NCI-H146 (cell line): ENCODE data around the gene AOX1.
"Not testable (repeated sequence)": the region's sequence is repeated elsewhere in the genome, so short reads cannot be mapped to it uniquely, and the experiment has no call there.

ENCODE experiments used
- DNase-seq: peaks from one replicate; lab custom pipeline; 2025; lab: John Stamatoyannopoulos, UW

Gene AOX1

DNA sequence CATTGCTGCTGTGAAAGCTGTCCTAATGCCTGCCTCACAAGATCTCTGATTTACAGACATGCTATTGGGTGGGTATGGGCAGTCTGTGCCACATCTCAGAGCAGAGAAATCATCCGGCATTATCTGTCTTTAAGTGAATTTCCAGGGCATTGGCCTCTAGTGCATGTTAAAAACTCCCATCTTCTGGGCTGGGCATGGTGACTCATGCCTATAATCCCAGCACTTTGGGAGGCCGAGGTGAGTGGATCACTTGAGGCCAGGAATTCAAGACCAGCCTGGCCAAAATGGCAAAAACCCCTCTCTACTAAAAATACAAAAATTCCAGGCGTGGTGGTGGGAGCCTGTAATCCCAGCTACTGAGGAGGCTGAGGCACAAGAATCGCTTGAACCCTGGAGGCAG is 42.6 kb downstream of the AOX1 start:
- not testable (repeated sequence) for DNase-seq

DNA sequence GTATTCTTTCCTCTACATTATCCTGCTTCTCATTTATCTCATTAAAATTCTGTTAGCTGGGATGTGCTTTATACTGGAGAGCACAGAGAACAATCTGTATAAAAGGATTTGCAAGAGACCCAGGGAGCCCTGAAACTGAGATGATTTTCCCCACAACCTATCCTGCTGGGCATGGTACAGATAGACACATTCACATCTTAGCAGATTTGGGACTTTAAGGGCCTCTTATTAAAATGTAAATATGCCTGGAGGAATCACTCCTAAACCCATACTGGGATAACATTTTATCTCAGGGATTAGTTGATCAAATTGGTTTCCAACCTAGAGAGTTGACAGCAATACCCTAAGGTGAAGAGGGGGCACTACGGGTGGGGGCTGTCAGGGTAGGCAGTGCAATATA is 45.5 kb downstream of the AOX1 start:
- DNase-seq = no peak

DNA sequence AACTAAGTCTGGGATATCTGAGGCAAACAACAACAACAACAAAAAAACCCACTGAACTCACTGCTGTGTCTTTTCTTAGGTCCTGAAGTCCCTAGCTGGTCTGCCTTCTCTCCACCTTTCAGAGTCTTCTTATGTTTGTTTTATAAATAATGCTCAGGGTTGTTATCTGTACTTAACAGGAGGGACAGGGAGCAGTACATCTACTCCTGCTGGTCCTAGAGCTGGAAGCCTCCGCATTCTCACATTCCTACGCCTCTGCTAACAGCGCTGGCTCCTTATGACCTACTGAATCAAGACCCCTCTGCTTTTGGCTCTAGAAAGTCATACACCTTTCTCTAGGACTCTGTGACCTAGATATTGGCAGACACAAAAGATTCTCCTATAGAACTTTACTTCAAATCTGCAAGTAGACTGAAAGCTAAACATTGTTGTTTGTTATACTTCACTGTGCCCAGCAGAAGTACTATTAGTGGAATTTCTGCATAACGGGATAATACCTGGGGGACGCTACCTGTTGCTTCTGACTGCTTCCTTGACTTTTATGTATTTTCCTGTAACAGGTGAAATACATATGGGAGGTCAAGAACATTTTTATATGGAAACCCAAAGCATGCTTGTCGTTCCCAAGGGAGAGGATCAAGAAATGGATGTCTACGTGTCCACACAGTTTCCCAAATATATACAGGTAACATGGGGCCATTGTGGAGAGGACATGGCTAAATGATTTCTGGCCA is 48.6 kb downstream of the AOX1 start:
- DNase-seq = no peak

DNA sequence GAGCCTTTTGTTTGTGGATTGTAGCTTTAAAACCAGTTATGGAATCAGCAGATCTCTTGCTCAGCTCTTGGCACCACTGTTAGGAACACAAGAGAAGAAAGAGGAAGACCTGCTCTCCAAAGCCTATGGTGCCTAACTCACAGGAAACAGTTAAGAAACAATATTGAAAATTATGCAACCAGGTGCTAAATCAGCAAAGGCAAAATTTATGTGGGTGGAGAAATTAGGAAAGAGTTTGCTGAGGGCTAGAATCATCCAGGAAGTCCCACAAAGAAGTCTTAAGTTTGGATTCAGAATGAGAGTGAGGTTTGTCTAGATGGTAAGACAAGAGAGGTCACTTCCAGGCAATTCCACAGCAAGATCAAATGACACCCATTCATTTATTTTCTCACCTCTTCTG is 49.4 kb downstream of the AOX1 start:
- no peak for DNase-seq

DNA sequence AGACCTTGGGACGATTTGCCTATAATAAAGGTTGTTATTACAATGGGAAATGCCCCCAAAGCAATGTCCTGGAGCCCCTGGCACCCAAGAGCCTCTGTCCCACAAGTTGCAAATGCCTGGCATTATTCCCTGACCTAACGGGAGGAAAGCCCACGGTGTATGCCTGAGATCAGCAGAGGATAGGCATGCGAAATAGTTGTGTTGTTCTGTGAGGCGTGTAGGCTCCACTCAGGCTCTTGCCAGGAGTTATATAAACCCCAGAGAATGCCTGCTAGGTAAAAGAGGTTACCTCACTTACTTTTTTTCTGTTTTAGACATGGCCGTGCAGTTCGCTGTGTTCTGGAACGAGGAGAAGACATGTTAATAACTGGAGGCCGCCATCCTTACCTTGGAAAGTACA is 52.1 kb downstream of the AOX1 start:
- no peak for DNase-seq

DNA sequence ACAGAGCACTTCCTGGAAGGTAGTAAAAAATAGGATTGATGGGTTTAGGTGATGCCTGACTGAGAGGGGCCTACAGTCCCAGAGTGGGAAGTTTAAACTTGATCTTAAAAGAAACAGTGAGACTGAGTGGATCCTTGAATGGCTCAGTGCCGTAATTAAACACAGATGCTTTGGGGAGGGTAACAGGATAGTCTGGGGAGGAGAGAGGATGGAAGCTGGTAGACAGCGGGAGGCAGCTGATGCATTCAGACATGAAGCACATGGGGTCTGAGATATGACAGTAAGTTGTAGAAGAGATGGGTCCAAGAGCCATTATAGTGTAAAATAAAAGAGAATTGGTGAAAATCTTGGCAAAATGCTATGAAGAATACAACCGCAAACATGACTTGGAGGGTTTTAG is 54.4 kb downstream of the AOX1 start:
- no peak for DNase-seq

DNA sequence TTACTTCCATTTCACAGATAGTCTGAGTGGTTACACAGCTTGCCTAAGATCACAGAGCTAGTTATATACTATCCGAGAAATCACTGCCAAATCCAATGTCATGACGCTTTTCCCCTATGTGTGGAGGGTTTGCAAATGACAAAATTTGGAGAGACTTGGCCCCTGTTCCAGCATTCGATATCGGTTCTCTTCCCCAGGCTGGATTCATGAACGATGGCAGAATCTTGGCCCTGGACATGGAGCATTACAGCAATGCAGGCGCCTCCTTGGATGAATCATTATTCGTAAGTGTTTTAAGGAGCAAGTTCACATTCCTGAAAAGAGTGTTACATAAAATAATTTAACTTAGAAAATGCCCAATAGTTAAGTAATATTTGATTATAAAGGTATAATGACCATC is 55.1 kb downstream of the AOX1 start:
- DNase-seq = no peak

DNA sequence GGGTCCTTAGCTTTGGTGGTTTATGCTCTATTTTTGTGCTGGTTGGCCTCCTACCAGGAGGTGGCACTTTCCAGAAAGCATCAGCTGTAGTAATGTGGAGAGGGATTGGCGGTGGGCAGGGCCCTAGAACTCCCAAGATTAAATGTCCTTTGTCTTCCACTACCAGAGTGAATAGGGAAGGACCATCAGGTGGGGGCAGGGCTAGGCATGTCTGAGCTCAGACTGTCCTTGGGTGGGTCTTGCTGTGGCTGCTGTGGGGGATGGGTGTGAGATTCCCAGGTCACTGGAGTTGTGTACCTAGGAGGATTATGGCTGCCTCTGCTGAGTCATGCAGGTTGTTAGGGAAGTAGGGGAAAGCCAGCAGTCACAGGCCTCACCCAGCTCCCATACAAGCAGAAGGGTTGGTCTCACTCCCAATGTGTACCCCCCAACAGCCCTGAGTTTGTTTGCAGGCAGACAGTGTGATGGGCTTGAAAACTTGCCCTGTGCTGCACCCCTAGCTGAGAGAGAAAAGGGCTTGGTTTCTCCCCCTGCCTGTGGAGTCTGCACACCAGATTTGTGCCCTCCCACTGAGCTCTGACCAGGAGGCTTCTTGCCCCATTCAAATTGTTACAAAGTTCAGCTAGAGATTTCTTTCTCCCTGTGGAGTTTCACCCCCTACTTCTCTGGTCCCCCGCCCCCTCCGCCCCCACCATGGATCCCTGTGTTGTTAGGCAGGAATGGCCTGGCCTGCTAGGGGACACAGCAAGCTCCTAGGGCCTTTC is 62.9 kb downstream of the AOX1 start:
- not testable (repeated sequence) for DNase-seq

DNA sequence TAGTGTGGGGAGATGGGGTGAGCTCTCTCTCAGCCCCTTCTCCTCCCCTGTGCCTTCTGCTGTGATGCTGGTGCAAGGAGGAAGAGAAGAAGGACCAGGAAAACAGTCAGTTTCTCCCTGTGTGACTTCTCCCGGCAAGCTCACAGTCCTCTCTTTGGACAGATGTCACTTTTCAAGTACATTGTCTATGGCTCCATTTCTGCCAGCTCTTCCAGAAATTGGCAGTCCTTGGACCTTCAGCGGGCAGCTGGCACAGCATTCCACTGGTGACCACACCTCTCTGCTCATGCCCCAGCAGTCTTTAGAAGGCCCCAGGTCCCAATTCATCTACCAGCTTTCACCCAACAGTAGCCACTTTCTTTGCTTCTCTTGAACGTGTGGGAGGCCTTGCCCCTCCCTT is 63.9 kb downstream of the AOX1 start:
- DNase-seq = no peak

DNA sequence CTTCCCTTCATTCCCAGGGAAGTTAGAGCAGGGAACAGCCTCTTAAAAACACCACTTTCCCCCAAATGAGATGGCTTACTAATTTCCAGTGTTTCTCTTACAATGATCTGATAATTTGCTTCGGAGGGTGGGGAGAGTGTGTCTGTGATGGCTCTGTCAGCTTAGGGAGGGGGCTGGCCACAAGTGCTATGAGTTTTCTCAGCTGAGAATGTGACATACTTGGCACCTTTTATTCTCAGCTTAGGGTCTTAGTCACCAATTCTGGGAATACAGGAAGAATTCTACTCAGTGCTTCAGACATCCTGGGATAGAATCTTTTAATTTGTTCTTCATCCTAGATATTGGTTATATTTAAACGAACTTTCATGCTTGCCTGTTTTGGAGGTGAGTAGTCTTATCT is 64.4 kb downstream of the AOX1 start:
- DNase-seq = no peak

DNA sequence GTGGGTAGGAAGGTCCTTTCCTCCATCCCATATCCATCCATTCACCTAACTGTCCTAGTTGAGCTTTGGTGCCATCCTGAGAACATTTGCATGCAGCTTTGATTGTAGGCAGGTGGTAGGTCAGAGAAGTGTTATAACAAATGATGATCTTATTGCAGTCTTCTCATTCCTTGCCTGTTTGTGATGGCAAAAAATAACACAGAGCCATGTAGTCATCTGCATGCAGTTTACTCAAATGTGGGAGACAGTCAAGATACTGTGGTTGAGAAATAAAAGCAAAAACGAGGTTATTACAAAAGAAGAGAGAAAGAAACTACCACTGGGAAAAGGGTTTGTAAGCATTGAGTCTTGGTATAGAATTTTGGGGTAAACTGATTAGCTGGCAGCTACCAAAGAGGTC is 66.3 kb downstream of the AOX1 start:
- no peak for DNase-seq

DNA sequence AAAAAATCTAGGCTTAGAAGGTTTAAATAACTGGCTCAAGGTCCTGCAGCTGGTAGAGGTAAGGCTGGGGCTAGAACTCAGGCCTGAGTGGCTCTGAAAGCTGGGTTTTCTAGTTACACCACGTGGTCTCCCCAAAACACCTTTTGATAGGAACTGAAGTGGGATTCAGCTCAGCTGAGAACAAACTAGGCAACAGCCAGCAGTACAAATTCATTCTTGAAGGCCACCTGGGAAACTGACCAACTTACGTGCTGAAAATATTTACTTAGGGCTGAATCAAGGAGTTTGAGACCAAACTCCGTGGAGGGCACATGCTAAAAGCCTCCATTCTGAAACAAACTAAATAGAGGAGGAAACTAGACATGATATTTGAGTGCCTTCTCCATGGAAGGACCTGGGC is 67.2 kb downstream of the AOX1 start:
- DNase-seq = no peak

DNA sequence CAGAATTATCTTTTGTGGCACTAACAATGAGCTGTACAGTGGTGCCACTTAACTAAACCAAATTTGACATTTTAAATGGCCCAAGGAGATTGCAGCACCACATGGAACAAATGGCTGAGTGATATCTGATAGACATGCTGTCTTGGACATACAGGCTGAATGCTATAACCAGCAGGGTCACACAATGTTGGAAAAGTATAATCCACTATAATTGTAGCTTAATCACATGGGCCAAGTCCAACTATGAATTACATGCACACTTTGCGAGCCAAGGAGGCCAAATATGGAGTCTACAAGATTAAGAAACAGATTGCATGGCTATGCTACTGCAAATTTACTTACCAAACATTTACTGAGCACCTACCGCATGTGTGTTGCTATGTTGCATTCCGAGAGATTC is 69.0 kb downstream of the AOX1 start:
- no peak for DNase-seq

DNA sequence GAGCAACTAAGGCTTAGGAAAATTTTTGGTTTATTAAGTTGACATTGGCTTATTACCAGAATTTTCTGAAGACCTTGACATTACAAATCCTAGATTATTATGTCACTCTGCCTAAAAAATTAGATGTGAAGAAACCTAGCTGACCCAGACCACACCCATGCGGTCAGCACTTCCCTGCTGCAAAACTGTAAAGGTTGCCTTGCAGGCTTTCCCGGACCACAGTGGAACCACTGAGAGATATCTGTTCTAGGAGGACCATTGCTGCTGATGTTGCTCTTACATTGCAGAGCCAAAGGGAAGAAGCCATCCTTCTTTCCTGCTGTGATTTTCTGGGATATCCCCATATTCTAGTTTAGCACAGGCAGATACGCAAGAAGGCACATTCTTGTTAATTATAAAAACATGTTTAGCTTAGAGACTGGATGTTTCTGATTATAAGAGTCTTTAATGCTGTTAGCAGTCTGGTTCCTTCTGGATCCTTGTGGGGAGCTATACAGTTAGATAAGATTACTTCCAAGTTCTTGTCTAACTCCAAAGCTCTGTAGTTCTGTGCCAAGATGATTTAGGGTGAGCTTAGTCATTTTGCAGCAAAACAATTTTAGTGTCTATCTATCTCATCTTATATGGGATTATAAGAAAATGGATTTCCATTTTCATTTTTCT is 70.2 kb downstream of the AOX1 start:
- no peak for DNase-seq

DNA sequence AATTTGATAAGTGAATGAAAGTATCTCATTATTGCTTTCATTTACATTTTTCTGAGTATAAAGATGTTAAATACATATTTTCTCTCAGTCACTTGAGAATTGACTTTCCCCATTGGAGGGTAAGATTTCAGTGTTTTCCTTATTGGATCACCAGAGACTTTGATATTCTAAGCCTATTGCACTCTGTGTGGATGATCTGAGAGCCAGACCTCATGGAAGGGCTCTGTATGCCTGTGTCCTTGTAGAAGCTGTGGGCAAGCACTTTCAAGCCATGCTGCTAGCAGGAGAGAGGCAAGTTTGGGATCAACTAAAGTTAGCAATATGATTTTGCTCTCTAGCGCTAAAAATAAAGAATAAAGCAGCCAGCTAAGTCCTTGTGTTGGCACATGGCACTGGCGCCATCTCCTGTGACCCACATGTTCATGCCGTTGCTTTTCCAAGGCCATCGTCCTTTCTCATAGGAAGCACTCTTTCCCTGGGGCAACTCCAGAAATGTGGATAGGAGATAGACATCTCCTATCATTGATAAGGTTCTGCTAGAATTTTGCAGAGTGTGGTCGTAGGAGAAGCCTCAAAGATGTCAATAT is 72.6 kb downstream of the AOX1 start:
- DNase-seq = no peak

DNA sequence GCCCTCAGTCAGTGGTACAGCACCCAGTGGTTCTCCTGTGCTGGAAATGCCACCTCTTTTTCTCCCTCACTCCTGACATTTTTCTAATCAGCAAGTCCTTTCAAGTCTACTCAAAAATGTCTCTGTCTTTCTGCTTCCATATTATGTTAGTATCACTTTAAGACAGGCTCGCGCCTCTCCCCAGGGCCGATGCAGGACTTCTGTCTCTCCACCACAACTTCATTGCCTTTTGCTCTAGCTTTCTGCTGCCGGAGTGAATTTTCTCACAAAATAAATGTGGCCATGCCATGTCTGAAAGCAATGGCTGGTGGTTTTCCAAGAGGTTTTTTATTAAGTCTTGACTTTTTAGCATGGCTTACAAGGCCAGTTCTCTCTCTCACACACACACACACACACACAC is 73.6 kb downstream of the AOX1 start:
- DNase-seq = no peak

DNA sequence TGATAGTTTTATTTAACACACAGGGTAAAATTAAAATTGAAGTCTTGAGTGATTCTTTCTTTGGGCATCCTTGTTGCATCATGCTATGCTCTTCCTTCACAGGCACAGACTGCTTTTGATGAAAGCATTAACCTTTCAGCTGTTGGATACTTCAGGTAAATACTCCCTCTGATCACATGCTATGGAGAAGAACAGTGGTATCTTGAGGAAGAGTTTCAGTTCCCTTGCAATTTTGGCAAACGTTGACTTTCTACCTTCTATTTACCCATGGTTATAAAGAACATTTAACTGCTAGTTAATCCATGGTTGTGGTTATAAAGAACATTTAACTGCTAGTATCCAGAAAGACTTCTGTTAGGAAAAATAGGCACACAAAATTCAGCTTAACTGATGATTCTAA is 75.7 kb downstream of the AOX1 start:
- DNase-seq = no peak

DNA sequence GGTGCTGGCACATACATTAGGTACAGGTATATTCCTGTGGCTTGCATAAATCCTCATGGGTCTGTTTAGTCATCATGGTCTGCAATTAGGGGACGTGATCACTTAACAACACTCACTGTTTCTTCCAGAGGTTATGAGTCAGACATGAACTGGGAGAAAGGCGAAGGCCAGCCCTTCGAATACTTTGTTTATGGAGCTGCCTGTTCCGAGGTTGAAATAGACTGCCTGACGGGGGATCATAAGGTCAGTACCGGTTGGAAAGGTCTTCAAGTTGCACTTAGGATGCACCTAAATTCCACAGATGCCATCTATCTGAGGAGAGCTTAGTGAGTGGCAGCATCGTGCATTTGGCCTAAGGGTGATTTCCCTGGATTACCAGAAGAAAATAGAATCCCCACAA is 76.9 kb downstream of the AOX1 start:
- no peak for DNase-seq

DNA sequence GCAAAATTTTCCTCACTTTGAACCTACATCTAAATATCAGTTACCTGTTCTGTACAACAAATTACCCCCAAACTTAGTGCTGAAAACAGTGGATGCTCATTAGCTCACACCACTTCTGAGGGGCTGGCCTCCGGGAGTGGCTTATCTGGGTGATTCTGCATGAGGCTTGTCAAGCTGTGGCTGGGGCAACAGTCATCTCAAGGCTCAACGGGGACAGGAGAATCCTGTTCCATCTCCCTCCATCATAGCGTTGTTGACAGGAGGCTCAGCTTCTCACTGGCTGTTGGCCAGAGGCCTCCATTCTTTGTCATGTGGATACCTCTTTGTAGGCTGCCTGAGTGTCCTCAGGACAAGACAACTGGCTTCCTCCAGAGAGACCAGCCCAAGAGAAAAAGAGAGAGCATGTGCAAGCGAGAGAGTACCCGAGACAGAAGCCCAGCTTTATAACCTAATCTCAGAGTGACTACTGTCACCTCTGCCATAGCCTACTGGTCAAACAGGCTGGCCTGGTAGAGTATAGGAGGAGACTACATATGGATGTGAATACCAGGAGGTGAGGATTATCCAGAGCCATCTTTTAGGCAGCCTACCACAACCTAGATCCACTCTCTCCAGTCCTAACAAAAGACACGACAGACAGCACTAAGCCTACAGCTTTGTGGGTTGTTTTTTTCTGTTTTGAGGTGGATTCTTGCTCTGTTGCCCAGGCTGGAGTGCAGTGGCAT is 79.1 kb downstream of the AOX1 start:
- no peak for DNase-seq

DNA sequence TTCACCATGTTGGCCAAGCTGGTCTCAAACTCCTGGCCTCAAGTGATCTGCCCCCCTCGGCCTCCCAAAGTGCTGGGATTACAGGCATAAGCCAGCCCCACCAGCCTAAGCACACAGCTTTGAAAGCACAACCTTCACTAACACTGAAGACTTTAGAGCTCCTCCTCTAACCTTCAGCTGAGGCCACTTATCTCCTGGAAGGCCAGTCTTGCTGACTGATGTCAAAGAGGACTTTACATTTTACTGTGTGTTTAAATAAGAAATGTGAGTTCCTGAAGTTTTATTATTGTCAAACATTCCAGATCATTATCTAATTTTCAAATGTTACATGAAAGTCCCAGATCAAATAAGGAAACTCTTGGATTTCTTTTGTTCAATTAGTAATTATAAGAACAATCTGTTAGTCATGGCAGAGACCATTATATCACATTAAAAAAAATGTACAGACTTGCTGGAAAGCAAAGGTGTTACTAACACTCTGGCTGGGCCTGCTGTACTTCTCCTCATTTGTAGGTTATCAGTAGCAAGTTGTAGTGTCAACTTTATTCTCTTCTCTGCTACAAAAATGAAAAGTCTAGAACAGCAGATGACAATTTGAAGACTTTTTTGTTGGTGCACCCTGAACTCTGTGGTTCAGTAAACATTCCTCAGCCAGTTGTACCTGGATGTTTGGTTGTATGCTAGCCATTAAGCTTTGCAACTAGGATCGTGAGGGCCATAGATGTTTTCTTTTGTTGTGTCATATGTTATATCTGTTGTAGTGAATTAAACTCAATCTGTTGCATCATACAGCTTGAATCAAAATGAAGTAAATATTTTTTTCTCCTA is 80.0 kb downstream of the AOX1 start:
- no peak for DNase-seq

DNA sequence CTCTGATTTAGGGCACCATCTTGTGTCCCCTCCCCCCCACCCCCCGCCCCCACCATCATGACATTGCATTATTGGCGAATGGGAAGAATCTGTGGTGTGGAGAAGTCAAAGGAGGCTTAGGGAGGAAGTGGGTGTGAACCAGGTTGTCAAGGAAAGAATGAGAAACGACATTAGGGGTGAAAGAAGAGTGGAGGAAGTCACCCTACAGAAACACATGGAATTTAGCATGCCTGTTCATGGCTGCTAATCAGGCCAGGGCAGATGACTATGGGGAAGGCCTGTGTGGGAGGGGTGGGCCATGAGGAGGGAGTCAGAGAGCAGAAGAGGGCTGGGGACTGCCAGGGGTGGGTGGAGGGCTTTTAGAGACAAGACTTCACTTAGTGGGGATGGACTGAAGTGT is 81.6 kb downstream of the AOX1 start:
- no peak for DNase-seq
